ENCODE measurements around the gene BANK1.

BANK1 gene

DNA sequence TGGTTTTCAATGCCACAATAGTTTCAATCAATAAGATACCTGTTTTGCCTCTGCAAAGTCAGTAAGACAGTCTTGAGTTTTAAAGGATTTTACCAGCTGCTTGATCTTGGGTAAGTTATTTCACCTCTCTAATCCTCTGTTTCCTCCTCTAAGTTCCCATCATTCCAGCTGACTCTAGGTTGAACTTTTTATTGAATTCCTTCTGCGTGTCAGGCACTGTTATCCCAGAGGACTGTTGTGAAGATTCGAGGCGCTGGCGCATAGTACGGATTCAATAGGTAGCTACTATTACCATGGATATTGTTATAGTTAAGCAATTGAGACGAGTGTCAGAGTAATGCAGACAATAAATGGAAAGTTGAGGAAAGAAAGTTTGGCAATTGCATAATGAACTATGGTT, 179.4 kb downstream of the BANK1 start:
- no peak for DNase-seq
- Mint-ChIP-seq H3K9me3 (no peaks in the 10 kb centered on the region), H3K4me1 (ENCODE audit: low read depth) (no peaks in the 10 kb centered on the region), H3K36me3 (ENCODE audit: low read depth) (no peaks in the 10 kb centered on the region), H3K4me3 (no peak overlapping the region), H3K27ac (no peak overlapping the region), H3K27me3 (peaks cover 3% of the 10 kb centered on the region)

DNA sequence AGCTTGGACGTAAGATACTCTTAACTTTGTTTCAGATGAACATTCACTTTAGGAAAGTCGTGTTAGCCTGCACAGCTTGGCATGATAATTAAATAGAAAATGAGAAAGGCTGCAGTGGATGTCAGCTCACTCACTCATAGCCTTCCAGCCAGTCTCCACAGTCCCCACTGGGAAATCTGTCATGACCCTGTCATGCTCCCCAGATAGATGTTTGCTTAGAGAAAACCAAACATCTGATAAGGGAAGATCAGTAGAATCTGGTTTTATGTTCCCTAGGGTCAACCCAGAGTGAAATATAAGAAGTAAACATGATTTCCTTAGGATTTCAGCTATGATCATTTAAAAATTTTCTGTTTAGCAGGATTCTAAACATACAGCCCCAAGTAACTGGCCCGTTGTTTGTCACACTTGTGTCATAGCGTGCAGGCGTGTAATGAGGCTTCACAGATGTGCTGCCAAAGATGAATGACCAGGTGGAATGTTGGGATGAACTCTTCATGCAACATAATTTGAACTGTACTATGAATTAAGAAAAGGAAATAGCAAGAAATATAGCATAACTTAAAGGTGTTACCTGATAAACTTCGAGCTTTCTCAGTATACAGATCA, 180.1 kb downstream of the BANK1 start:
- no peaks in the 10 kb centered on the region for H3K4me1 Mint-ChIP-seq (ENCODE audit: low read depth)
- H3K27me3 Mint-ChIP-seq, result peaks cover 3% of the 10 kb centered on the region
- H3K36me3 Mint-ChIP-seq (ENCODE audit: low read depth), result no peaks in the 10 kb centered on the region

DNA sequence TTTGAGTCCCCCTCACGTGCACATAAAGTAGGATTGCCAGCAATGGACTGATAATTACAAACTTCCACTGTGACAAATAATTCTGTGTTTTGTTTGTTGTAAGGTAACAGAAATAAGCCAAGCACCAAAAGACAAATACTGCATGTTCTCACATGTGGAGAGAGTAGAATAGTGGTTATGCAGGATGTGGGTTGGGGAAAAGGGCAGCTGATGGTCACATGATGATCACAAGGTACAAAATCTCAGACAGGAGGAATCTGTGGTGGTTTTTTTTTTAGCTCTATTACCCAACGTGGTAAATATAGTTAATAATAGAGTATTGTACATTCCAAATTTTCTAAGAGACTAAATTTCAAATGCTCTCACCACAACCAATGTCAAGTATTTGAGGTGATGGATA, 182.3 kb downstream of the BANK1 start:
- no peaks in the 10 kb centered on the region for H3K36me3 Mint-ChIP-seq (ENCODE audit: low read depth)
- no peaks in the 10 kb centered on the region for H3K4me1 Mint-ChIP-seq (ENCODE audit: low read depth)
- H3K27ac Mint-ChIP-seq, result no peak overlapping the region
- no peak overlapping the region for H3K4me3 Mint-ChIP-seq
- peaks cover 8% of the 10 kb centered on the region for H3K27me3 Mint-ChIP-seq
- DNase-seq, result no peak
- no peaks in the 10 kb centered on the region for H3K9me3 Mint-ChIP-seq

More for the DNA sequence above, 180.1 kb downstream of the BANK1 start:
- no peak for DNase-seq
- no peak overlapping the region for H3K4me3 Mint-ChIP-seq
- H3K9me3 Mint-ChIP-seq, result no peaks in the 10 kb centered on the region
- H3K27ac Mint-ChIP-seq, result no peak overlapping the region

DNA sequence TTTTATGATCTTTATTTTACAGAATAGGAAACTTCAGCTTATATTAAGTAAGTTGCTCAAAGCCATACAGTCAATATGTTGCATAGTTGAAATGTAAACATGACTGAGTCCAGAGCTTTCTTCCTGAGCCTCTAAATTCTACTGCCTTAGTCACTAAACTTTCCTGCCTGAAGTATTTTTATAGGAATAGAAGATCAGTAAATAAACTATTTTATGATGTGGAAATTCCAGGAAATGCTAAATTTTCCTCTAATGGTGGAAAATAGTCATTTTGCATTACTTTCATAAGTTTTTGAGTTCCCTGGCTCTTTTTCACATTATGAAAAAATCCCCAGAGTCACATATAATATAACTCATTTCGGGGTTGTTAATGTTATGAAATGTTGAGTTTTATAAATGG, 182.8 kb downstream of the BANK1 start:
- no peak overlapping the region for H3K27ac Mint-ChIP-seq
- no peaks in the 10 kb centered on the region for H3K4me1 Mint-ChIP-seq (ENCODE audit: low read depth)
- no peaks in the 10 kb centered on the region for H3K36me3 Mint-ChIP-seq (ENCODE audit: low read depth)
- no peak for DNase-seq
- H3K27me3 Mint-ChIP-seq, result peaks cover 8% of the 10 kb centered on the region
- no peak overlapping the region for H3K4me3 Mint-ChIP-seq
- H3K9me3 Mint-ChIP-seq, result no peaks in the 10 kb centered on the region

DNA sequence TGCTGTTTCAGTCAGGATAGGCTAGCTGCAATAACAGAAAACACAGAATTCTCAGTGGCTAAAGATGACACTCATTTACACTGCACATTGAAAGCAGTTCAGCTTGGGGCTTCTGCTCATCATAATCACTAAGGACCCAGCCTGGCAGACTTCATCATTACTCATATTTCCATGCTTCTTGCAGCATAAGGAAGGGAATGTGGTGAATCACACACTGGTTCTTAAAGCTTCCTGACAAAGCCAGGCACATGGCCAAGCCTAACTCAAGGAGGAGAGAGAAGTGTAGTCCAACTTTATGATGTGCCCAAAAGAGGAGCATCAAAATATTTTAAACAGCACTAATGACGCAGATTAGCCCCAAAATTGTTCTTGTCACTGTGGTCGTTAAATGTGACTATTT, 186.5 kb downstream of the BANK1 start:
- peaks cover 5% of the 10 kb centered on the region for H3K27me3 Mint-ChIP-seq
- no peaks in the 10 kb centered on the region for H3K9me3 Mint-ChIP-seq
- no peak for DNase-seq
- no peak overlapping the region for H3K4me3 Mint-ChIP-seq
- no peaks in the 10 kb centered on the region for H3K36me3 Mint-ChIP-seq (ENCODE audit: low read depth)
- no peak overlapping the region for H3K27ac Mint-ChIP-seq
- no peaks in the 10 kb centered on the region for H3K4me1 Mint-ChIP-seq (ENCODE audit: low read depth)

DNA sequence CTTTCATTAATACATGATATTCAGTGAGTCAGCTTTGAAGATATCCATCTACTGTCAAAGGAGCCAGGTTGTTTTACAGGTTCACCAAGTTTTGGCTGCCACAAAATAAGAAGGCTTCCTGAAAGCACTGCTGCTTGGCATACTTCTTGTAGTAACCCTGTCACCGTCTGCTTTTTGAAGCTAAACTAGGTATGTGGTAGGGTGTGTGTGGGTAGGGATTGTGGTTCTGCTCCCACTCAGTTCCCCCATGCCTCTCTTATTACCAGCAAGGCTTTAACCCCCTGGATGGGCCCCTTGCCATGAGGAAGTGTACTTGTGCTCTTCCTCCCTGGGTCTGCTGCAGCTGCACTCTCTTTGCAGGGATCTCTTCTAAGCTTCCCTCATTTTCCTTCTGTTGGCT, 191.2 kb downstream of the BANK1 start:
- no peak overlapping the region for H3K27ac Mint-ChIP-seq
- H3K27me3 Mint-ChIP-seq, result peaks cover 7% of the 10 kb centered on the region
- DNase-seq, result no peak
- no peak overlapping the region for H3K4me3 Mint-ChIP-seq
- no peaks in the 10 kb centered on the region for H3K9me3 Mint-ChIP-seq
- no peaks in the 10 kb centered on the region for H3K4me1 Mint-ChIP-seq (ENCODE audit: low read depth)
- no peaks in the 10 kb centered on the region for H3K36me3 Mint-ChIP-seq (ENCODE audit: low read depth)

DNA sequence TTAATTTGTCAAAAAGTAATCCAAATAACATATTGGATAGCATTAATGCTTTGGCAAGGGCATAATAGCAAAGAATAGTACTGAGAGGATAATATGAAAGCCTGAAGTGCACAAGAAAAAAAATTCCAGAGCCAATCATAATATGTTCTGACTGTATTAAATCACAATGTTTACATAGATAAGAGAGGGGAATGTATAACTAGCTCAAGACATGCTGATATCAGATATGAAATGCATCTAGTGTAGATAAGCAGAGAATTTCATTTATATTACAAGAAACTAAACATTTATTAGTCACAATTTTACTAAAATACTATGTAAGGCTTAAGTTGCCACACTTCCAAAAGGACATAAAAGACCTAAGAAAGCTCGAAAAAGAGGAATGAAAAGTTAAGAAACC, 193.3 kb downstream of the BANK1 start:
- Mint-ChIP-seq H3K9me3 (no peaks in the 10 kb centered on the region), H3K4me1 (ENCODE audit: low read depth) (no peaks in the 10 kb centered on the region), H3K27ac (no peak overlapping the region), H3K4me3 (no peak overlapping the region), H3K27me3 (peaks cover 7% of the 10 kb centered on the region), H3K36me3 (ENCODE audit: low read depth) (no peaks in the 10 kb centered on the region)
- no peak for DNase-seq

DNA sequence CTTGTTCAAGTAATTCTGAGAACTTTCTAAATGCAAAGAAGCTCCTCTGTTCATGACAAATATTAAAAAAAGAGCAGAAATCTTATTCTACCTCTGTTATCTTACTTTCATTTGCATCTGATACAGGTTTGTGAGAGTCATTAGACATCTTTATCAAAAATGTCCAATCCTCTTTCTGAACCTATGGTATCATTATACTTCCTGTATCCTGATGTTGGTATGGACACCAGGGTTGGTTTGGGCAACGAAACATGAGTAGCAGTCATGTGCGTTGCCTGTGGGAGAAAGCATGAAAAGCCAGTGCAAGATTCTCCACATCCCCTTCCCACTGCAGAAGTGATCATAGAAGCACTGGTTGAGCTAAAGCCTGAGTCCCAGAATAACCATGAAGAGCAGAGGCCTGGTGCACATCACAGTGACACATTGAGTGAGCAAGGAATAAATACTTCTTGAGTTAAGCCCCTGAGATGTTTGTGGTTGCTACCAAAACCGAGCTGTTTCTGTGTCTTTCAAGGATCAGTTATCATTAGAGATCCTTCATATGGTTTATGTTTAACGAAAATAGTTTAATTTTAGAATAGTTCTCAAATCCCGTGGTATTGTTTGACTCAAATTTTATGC, 197.2 kb downstream of the BANK1 start:
- no peak for DNase-seq
- Mint-ChIP-seq H3K4me3 (no peak overlapping the region), H3K9me3 (no peaks in the 10 kb centered on the region), H3K4me1 (ENCODE audit: low read depth) (no peaks in the 10 kb centered on the region), H3K36me3 (ENCODE audit: low read depth) (no peaks in the 10 kb centered on the region), H3K27me3 (peaks cover 7% of the 10 kb centered on the region), H3K27ac (no peak overlapping the region)

DNA sequence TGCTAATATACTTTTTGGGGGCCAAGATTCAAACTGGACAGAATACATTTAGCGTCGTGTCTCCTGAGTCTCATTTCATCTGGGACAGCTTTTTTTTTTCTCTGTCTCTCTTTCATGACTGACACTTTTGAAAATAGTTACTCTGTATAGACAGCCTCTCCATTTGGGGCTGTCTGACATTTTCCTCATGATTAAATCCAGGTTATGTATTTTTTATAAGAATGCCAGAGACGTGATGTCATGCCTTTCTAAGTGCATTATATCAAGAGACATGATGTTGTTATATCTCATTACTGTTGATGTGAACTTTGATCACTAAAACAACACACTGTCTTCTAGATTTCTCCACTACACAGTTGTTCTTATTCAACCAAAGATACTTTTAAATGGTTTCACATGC, 199.0 kb downstream of the BANK1 start:
- DNase-seq, result no peak
- Mint-ChIP-seq H3K36me3 (ENCODE audit: low read depth) (no peaks in the 10 kb centered on the region), H3K4me1 (ENCODE audit: low read depth) (no peaks in the 10 kb centered on the region), H3K4me3 (no peak overlapping the region), H3K27ac (no peak overlapping the region), H3K27me3 (peaks cover 7% of the 10 kb centered on the region), H3K9me3 (no peaks in the 10 kb centered on the region)

DNA sequence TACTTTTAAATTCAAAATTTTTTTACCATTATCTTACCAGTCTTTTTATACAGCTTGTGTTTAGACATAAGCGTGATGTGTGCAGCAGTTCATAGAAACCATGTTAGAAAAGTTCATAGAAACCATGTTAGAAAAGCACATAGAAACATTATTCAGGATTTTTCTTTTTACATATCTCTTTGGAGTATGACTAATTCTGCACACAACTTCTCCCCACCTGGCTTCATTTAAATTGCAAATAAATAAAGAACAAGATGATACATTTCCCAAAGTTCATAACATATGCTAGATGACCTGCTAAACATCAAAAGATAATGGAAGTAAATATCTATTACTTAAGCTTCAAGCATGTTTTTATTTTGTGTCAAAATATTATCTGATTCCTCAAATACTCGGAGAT, 201.9 kb downstream of the BANK1 start:
- Mint-ChIP-seq H3K27me3 (no peaks in the 10 kb centered on the region), H3K36me3 (ENCODE audit: low read depth) (no peaks in the 10 kb centered on the region), H3K27ac (no peak overlapping the region), H3K4me3 (no peak overlapping the region), H3K4me1 (ENCODE audit: low read depth) (no peaks in the 10 kb centered on the region), H3K9me3 (peaks cover 6% of the 10 kb centered on the region)
- no peak for DNase-seq

DNA sequence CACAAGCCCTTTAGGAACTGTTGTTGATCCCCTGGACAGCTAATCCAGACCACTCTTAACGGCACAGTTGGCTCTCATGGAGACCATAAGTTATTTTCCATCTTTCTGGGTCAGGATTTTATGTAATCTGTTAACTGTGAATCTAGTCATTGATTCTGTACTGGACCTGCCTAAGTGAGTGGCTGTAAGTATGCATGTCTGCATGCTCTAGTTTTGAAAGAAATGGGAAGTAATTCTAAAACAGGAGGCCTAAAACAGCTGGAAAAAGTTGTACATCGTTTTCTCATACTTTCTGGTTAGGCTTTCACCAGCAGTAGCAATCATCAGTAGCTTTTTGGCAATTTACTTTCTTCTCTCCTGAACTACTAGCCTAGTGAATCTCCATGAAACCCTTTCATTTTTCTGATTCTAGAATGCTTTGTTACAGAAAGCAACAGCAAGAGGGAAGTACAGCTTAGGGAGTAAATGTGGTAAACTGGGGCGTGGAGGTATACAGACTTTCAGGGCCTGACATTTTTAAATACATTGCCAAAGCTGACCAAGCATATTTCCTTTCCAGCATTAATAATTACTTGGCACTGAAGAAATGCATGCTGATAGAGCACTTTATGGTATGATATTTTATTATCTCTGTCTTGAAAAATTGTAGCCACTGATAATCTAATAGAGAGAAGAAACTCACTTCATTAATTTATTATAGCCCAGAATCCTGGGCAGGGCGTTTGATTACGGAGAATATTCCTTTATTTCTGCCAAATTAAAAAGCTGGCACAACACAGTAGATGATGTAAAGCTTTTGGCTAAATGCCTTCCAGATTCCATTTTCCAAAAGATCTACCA, 202.7 kb downstream of the BANK1 start:
- DNase-seq, result no peak
- Mint-ChIP-seq H3K36me3 (ENCODE audit: low read depth) (no peaks in the 10 kb centered on the region), H3K9me3 (peaks cover 6% of the 10 kb centered on the region), H3K4me3 (no peak overlapping the region), H3K27me3 (no peaks in the 10 kb centered on the region), H3K4me1 (ENCODE audit: low read depth) (no peaks in the 10 kb centered on the region), H3K27ac (no peak overlapping the region)

DNA sequence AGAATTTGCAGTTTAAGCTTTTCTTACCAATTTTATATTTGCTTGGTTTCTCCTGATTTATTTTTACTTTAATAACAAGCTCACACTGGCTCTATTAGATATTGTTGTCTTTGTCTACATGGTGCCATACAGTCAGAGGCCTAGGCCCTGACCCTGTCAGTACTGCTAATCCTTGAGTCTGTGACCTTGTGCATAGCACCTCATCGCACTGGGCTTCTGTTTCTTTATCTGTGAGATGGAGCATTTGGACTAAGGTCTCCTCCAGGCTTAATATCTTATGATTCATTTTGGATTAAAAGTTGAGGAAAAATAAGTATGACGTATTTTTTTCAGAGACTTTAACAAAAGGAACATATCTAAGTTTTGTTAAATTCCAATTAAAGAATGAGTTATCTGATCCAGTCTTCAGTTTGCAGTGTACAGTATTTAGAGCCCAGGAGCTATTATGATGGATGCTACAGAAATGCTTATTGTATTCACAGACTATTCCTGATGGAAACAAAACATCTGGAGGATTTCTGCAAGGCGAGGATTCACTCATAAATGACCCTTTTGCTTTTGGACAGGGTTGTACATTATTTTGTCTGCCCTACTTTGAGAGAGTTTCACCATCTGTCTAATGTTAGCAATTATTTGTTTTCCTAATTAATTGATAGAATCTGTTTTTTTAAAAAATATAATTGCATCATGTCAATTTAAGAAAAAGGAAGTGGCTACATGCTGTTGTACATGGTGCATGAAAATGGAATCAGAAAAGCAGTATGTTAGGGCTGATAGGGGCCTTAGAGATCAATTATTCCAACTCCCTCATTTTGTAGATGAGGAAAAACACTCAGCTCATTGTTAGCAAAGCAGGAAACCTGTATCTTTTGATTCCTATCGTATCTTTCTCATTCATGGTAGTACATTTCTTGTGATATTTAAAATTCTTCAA, 203.6 kb downstream of the BANK1 start:
- H3K27me3 Mint-ChIP-seq, result peaks cover 1% of the 10 kb centered on the region
- no peaks in the 10 kb centered on the region for H3K36me3 Mint-ChIP-seq (ENCODE audit: low read depth)
- H3K9me3 Mint-ChIP-seq, result peaks cover 6% of the 10 kb centered on the region
- H3K27ac Mint-ChIP-seq, result no peak overlapping the region
- no peaks in the 10 kb centered on the region for H3K4me1 Mint-ChIP-seq (ENCODE audit: low read depth)
- DNase-seq, result no peak
- H3K4me3 Mint-ChIP-seq, result no peak overlapping the region

DNA sequence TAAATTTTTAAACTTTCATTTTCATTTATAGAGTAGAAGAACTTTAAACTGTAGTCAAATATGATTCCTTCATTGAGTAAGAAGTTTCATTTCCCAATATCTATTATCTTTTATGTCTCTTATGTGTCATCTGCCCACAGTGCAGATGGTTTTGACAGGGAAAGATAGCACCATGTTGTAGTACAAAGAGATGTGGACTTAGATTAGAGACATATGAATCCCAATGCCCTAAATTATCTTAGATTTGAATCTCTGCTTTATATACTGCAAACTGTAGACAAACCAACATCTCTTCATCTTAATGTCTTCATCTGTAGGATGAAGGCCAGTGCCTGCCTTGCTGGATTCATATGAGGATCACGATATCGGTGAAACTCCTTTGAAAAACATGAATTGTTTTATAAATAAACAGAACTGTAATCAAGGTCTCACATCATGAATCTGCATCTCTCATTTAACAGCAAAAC, 217.5 kb downstream of the BANK1 start:
- Mint-ChIP-seq H3K4me3 (no peak overlapping the region), H3K27ac (no peak overlapping the region), H3K9me3 (no peaks in the 10 kb centered on the region), H3K27me3 (no peaks in the 10 kb centered on the region), H3K36me3 (ENCODE audit: low read depth) (no peaks in the 10 kb centered on the region), H3K4me1 (ENCODE audit: low read depth) (peaks cover 15% of the 10 kb centered on the region)
- DNase-seq, result no peak

DNA sequence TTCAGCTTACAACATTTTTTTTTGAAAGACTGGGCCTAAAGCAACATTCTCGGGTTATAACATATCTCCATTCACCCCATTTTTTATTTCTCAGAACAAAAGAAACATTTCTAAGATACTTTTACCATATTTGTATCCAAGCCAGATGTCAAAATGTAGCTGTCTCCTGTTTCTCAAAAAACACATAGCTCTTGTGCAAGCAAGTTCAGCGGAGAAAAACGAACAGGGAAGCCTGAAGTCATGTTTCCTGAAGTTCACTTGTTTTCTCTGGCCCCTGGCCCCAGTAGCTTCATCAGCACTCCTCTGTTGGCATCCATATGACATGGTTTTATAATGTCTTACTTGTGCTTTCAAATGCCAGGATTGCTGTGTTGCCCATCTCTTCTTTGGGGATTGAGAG, 218.2 kb downstream of the BANK1 start:
- Mint-ChIP-seq H3K27ac (no peak overlapping the region), H3K27me3 (no peaks in the 10 kb centered on the region), H3K4me1 (ENCODE audit: low read depth) (peaks cover 15% of the 10 kb centered on the region), H3K36me3 (ENCODE audit: low read depth) (no peaks in the 10 kb centered on the region), H3K4me3 (no peak overlapping the region), H3K9me3 (no peaks in the 10 kb centered on the region)
- DNase-seq, result no peak

All from activated T-cell treated with anti-CD3 and anti-CD28 coated beads, Interleukin-2, amount 50 U/mL, for 24 hours (primary cell).